HepG2 (cell line): ENCODE data around the gene FAM78A. TPM values are rescaled to one million over a fixed set of nuclear protein-coding genes. Genes with fewer than 3 reads are reported as not detected.

Experiments
- GATAD2A ChIP-seq: IDR thresholded peaks from 2 replicates; pipeline ENCODE4 v1.6.1; 2016
- MEIS2 ChIP-seq: sonication (generic); formaldehyde crosslinking; IDR thresholded peaks from 2 replicates; pipeline ENCODE4 v1.9.0; 2021; ENCODE audit warnings: mild to moderate bottlenecking, missing genetic modification reagents
- MTF2 ChIP-seq: sonication (generic); formaldehyde crosslinking; IDR thresholded peaks from 2 replicates; pipeline ENCODE4 v1.5.0; 2020; ENCODE audit warnings: missing genetic modification reagents, borderline replicate concordance
- NAIF1 ChIP-seq: sonication (generic); formaldehyde crosslinking; IDR thresholded peaks from 2 replicates; pipeline ENCODE4 v1.5.0; 2020; ENCODE audit warnings: mild to moderate bottlenecking, missing genetic modification reagents, borderline replicate concordance
- NKX3-1 ChIP-seq: sonication (generic); formaldehyde crosslinking; IDR thresholded peaks from 2 replicates; pipeline ENCODE4 v1.5.0; 2020; ENCODE audit warnings: missing genetic modification reagents
- ZNF343 ChIP-seq: sonication (generic); formaldehyde crosslinking; IDR thresholded peaks from 2 replicates; pipeline ENCODE4 v1.4.0; 2020; ENCODE audit warnings: mild to moderate bottlenecking, missing genetic modification reagents
- ZNF713 ChIP-seq: sonication (generic); formaldehyde crosslinking; IDR thresholded peaks from 2 replicates; pipeline ENCODE4 v1.4.0; 2020; ENCODE audit warnings: mild to moderate bottlenecking, missing genetic modification reagents
- polyA plus RNA-seq, 8 experiments: library from polyadenylated mRNA; depleted of rRNA in 3 of 8; stranded (reverse) in 7 of 8; unstranded in 1 of 8; fragments of >200 nt; fragmentation: Illumina TruSeq in 4 of 8; extraction: Trizol in 4 of 8; gene quantifications; 2 replicates each; pipeline versions ENCODE4 v1.2.1 to v1.2.3, GENCODE V29; 2011 to 2016; ENCODE audit warnings: low read depth in 4 of 8, missing spikeins in 1 of 8, mixed read lengths in 1 of 8; ENCODE audit not compliant: insufficient read depth in 1 of 8
- total RNA-seq, 5 experiments: library from RNA; depleted of rRNA; stranded (reverse); fragments of >200 nt; fragmentation: Illumina TruSeq; extraction: Trizol; gene quantifications; 2 replicates each; pipeline ENCODE4 v1.2.3, GENCODE V29; 2016; ENCODE audit warnings: low read depth in 1 of 5
- TF ChIP-seq, protein P1 (sequence below): sonication (generic); formaldehyde crosslinking; IDR thresholded peaks from 2 replicates; pipeline ENCODE4 v1.4.0; 2020; ENCODE audit warnings: mild to moderate bottlenecking, missing genetic modification reagents, borderline replicate concordance
- TF ChIP-seq, protein P2 (sequence below): sonication (generic); formaldehyde crosslinking; IDR thresholded peaks from 2 replicates; pipeline ENCODE4 v1.9.0; 2021; ENCODE audit warnings: missing genetic modification reagents, borderline replicate concordance
- TF ChIP-seq, protein P3 (sequence below), 2 experiments: sonication (generic) in 1 of 2; formaldehyde crosslinking in 1 of 2; IDR thresholded peaks; 2 replicates each; pipeline versions ENCODE4 v1.6.1 to v1.9.0; 2014 to 2022; ENCODE audit warnings: antibody characterized with exemption in 1 of 2, borderline replicate concordance in 1 of 2, inconsistent platforms in 1 of 2, low read depth in 1 of 2, missing genetic modification reagents in 1 of 2
- TF ChIP-seq, protein P4 (sequence below): sonication (generic); formaldehyde crosslinking; IDR thresholded peaks from 2 replicates; pipeline ENCODE4 v1.8.0; 2022; ENCODE audit warnings: mild to moderate bottlenecking, missing genetic modification reagents, borderline replicate concordance
- TF ChIP-seq, protein P5 (sequence below): sonication (generic); formaldehyde crosslinking; IDR thresholded peaks from 2 replicates; pipeline ENCODE4 v1.5.0; 2020; ENCODE audit warnings: missing genetic modification reagents

FAM78A gene
- total and polyA plus RNA-seq, 2 of the 13 experiments (the other 11 are each of a cell fraction or from before 2014, with no cell fraction given), result 0.18 to 0.62 TPM

DNA sequence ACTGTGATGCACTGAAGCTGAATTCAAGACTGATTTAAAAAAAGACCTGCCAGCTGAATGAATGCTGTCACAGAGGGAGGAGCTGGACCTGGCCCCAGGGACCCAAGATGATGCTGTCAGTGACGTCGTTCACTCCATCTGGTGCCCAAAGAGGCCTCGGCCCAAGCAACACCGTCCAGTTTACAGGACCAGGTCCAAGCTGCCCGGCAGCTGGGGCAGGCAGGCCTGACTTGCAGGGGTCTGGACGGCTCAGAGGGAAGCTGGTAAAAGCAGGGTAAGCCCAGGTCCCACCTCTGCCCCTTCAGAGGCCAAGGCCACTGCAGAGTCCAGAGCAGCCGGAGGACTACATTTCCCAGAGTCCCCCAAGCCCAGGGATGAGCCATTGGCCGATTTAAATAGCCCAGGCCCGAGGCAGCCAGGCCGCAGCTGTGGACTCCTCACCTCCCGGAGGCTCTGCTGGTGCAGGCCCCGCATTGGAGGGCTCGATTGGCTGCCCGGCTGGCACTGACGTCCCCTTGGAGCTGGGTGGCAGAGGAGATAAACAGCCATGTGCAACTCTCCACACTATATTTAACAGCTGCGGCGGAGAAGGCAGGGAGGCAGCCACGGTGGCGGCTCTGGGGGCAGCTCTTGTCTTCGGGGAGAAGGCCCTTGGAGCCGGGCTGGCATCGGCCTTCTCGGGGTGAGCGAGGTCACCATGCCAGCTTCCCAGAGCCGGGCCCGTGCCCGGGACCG lies 13.2 kb upstream of the FAM78A start, which contains the start of gene PLPP7 (continued):
- TF ChIP-seq MEIS2 (CRISPR knock-in tag) (no peak), NAIF1 (CRISPR knock-in tag) (no peak), ZNF713 (CRISPR knock-in tag) (0 out of 2 replicates have a peak, but pooled peaks have one; percentile 42), MTF2 (0 out of 2 replicates have a peak, but pooled peaks have one; percentile 37), NKX3-1 (no peak), GATAD2A (no peak), ZNF343 (CRISPR knock-in tag) (no peak)
- TF ChIP-seq, protein P1, sequence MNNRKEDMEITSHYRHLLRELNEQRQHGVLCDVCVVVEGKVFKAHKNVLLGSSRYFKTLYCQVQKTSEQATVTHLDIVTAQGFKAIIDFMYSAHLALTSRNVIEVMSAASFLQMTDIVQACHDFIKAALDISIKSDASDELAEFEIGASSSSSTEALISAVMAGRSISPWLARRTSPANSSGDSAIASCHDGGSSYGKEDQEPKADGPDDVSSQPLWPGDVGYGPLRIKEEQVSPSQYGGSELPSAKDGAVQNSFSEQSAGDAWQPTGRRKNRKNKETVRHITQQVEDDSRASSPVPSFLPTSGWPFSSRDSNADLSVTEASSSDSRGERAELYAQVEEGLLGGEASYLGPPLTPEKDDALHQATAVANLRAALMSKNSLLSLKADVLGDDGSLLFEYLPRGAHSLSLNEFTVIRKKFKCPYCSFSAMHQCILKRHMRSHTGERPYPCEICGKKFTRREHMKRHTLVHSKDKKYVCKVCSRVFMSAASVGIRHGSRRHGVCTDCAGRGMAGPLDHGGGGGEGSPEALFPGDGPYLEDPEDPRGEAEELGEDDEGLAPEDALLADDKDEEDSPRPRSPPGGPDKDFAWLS (CRISPR knock-in tag), result 0 out of 2 replicates have a peak, but pooled peaks have one; percentile 40
- TF ChIP-seq, protein P2, sequence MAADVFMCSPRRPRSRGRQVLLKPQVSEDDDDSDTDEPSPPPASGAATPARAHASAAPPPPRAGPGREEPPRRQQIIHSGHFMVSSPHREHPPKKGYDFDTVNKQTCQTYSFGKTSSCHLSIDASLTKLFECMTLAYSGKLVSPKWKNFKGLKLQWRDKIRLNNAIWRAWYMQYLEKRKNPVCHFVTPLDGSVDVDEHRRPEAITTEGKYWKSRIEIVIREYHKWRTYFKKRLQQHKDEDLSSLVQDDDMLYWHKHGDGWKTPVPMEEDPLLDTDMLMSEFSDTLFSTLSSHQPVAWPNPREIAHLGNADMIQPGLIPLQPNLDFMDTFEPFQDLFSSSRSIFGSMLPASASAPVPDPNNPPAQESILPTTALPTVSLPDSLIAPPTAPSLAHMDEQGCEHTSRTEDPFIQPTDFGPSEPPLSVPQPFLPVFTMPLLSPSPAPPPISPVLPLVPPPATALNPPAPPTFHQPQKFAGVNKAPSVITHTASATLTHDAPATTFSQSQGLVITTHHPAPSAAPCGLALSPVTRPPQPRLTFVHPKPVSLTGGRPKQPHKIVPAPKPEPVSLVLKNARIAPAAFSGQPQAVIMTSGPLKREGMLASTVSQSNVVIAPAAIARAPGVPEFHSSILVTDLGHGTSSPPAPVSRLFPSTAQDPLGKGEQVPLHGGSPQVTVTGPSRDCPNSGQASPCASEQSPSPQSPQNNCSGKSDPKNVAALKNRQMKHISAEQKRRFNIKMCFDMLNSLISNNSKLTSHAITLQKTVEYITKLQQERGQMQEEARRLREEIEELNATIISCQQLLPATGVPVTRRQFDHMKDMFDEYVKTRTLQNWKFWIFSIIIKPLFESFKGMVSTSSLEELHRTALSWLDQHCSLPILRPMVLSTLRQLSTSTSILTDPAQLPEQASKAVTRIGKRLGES (CRISPR knock-in tag), result no peak
- TF ChIP-seq, protein P3, sequence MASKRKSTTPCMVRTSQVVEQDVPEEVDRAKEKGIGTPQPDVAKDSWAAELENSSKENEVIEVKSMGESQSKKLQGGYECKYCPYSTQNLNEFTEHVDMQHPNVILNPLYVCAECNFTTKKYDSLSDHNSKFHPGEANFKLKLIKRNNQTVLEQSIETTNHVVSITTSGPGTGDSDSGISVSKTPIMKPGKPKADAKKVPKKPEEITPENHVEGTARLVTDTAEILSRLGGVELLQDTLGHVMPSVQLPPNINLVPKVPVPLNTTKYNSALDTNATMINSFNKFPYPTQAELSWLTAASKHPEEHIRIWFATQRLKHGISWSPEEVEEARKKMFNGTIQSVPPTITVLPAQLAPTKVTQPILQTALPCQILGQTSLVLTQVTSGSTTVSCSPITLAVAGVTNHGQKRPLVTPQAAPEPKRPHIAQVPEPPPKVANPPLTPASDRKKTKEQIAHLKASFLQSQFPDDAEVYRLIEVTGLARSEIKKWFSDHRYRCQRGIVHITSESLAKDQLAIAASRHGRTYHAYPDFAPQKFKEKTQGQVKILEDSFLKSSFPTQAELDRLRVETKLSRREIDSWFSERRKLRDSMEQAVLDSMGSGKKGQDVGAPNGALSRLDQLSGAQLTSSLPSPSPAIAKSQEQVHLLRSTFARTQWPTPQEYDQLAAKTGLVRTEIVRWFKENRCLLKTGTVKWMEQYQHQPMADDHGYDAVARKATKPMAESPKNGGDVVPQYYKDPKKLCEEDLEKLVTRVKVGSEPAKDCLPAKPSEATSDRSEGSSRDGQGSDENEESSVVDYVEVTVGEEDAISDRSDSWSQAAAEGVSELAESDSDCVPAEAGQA (IDR thresholded peaks at IDR 0.05; ENCODE audit: low read depth), result 0 out of 2 replicates have a peak, but pooled peaks have one; percentile 10
- TF ChIP-seq, protein P3 (CRISPR knock-in tag; IDR thresholded peaks at IDR 0.05; ENCODE audit: borderline replicate concordance), result no peak
- TF ChIP-seq, protein P4, sequence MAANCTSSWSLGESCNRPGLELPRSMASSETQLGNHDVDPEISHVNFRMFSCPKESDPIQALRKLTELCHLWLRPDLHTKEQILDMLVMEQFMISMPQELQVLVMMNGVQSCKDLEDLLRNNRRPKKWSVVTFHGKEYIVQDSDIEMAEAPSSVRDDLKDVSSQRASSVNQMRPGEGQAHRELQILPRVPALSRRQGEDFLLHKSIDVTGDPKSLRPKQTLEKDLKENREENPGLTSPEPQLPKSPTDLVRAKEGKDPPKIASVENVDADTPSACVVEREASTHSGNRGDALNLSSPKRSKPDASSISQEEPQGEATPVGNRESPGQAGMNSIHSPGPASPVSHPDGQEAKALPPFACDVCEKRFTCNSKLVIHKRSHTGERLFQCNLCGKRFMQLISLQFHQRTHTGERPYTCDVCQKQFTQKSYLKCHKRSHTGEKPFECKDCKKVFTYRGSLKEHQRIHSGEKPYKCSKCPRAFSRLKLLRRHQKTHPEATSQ, result no peak
- TF ChIP-seq, protein P5, sequence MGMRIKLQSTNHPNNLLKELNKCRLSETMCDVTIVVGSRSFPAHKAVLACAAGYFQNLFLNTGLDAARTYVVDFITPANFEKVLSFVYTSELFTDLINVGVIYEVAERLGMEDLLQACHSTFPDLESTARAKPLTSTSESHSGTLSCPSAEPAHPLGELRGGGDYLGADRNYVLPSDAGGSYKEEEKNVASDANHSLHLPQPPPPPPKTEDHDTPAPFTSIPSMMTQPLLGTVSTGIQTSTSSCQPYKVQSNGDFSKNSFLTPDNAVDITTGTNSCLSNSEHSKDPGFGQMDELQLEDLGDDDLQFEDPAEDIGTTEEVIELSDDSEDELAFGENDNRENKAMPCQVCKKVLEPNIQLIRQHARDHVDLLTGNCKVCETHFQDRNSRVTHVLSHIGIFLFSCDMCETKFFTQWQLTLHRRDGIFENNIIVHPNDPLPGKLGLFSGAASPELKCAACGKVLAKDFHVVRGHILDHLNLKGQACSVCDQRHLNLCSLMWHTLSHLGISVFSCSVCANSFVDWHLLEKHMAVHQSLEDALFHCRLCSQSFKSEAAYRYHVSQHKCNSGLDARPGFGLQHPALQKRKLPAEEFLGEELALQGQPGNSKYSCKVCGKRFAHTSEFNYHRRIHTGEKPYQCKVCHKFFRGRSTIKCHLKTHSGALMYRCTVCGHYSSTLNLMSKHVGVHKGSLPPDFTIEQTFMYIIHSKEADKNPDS, result peak; percentile 45; the same call in 1 of the 2 replicates
